Stimulated activated CD4-positive, alpha-beta T cell treated with anti-CD3 and anti-CD28 coated beads, Interleukin-15, amount 100 ng/mL, for 48 hours (primary cell): Measurements from ENCODE around the gene TERT.

Source experiments
- DNase-seq, 2 donors: peaks; one replicate each; pipeline ENCODE4 v3.0.0-alpha.2; 2020; ENCODE audit warnings: low read depth in 2 of 2

The TERT gene

GRCh38 chr5:1206521-1207412 lies 88.1 kb downstream of the TERT start:
- DNase-seq: no peak

DNA sequence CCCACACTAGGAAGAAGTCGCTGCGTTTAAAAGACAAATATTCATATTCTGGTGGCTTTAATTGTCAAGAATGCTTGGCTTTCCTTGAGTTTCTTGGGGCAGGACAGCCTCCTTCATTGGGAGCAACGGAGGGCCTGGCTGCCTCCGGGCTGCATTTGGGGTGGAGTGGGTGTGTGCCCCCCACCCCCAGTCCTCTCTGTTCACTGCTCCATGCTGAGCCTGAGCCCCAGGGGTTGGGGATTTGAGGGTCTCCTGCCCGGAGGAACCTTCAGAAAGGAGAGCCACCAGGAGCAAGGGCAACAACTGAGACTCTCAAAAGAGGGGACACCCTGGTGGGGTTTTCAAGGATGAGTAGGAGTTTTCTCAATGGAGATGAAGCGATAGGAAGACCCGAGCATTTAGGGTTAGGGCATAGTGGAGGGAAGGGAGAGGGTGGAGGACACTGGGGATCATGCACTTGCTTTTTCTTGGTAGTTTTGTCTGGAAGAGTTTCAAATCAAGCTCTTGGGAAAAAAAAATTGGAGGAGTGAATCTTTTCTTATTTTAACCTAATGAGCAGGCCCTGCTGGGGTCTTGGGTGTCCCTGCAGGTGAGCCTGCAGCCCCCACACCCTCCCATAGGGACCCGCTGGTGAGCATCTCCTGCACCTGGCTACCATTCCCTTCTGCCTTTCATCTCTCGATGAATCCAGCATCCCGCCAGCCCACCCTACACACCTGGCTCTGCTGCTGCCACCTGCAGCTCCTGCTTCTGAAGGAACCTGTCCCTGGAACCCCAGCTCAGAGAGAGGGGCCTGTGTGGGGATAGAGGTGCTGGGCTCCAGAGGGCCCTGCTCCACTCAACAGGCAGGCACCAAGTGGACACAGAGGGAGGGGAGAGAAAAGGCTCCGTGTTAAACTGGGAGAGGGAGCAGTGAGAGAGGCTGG lies 89.3 kb downstream of the TERT start:
- no peak for DNase-seq

- no peak for DNase-seq
Measured at GRCh38 chr5:1204693-1205242, 90.1 kb downstream of the TERT start.

- no peak for DNase-seq
Measured at GRCh38 chr5:1203968-1204692, 90.7 kb downstream of the TERT start.

DNA sequence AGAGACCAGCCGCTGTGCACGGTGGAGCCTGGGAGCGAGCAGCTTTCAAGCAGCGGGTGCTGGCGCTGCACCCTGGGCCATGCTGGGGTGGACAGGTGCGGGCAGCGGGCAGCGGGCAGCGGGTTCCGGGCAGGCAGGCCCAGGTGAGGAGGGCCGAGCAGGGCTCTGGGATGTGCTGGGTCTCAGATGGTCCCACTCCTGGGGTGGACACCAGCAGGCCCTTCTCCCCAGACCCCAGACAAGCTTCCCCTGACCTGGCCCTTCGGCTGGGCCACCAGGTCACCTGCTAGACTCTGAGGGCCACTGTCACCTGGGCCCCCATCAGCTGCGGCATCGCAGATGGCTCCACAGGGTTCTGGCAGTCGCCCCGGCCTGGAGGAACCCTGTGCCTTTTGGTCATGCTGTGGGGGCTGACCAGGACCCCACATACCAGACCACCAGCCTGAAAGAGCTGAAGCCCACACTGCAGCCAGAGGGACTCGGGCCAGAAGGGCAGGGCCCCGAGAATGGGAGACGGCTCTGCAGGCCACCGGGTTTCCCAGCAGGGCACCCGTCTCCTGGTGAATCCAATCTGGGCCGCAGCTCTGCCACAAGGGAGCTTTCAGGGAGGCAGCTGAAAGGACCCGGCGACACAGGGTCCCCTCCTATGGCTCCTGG lies 91.4 kb downstream of the TERT start:
- no peak for DNase-seq
